Endothelial cell of umbilical vein (primary cell): Measurements from ENCODE around the gene NKD2. TPM values are rescaled to one million over a fixed set of nuclear protein-coding genes. Genes with fewer than 3 reads are reported as not detected.

Experiments
- BruUV-seq: library from RNA; stranded (reverse); fragments of 400-500 nt; replicated peaks from 2 replicates; lab custom pipeline; 2021; lab: Mats Ljungman, UMichigan
- CTCF ChIA-PET: fragments of 300-600, 350-600 bp; sonication (Branson Sonifier 250); formaldehyde crosslinking; loops from one replicate; lab custom pipeline; 2021; ENCODE audit warnings: antibody characterized with exemption, inconsistent platforms; lab: Charles Lee
- POLR2A ChIA-PET: fragments of 300-600, 350-600 bp; sonication (Branson Sonifier 250); formaldehyde crosslinking; loops from one replicate; lab custom pipeline; 2021; ENCODE audit warnings: antibody characterized with exemption, inconsistent platforms; lab: Charles Lee
- DNase-seq: peaks from one replicate; pipeline ENCODE4 v3.0.0-alpha.2; 2011; ENCODE audit warnings: low read depth, low spot score
- FAIRE-seq: peaks from 2 replicates; lab custom pipeline; 2011; peaks lifted over from hg19 to GRCh38; lab: Jason Lieb, UNC
- H2AFZ ChIP-seq: 2 replicates; pipeline ENCODE4 v1.6.0; 2012; ENCODE audit warnings: low read depth, low read length, control low read depth, inconsistent platforms
- H3K27ac ChIP-seq: 2 replicates; pipeline ENCODE4 v1.5.1; 2011; ENCODE audit warnings: low read depth, mild to moderate bottlenecking, control low read depth, low read length, moderate library complexity; ENCODE audit not compliant: insufficient read depth
- H3K27me3 ChIP-seq, 2 experiments: 2 replicates each; pipeline versions ENCODE4 v1.6.0 to v1.6.1; 2011; ENCODE audit warnings: low read length in 2 of 2, mixed read lengths in 1 of 2; ENCODE audit not compliant: control insufficient read depth in 2 of 2, insufficient read depth in 2 of 2
- H3K36me3 ChIP-seq, 2 experiments: 2 replicates in 1 of 2; 3 replicates in 1 of 2; pipeline ENCODE4 v1.5.1; 2011; ENCODE audit warnings: low read length in 2 of 2, mild to moderate bottlenecking in 1 of 2, moderate library complexity in 1 of 2; ENCODE audit not compliant: control insufficient read depth in 2 of 2, insufficient read depth in 2 of 2; ENCODE audit errors: extremely low read depth in 1 of 2
- H3K4me1 ChIP-seq: 3 replicates; pipeline ENCODE4 v1.5.1; 2011; ENCODE audit warnings: mild to moderate bottlenecking, low read length; ENCODE audit not compliant: control insufficient read depth, insufficient read depth; ENCODE audit errors: extremely low read depth
- H3K4me2 ChIP-seq: 2 replicates; pipeline ENCODE4 v1.6.1; 2011; ENCODE audit warnings: low read length, control low read depth, mixed read lengths; ENCODE audit not compliant: insufficient read depth
- H3K4me3 ChIP-seq, 3 experiments: fragments of 200-600 bp in 1 of 3; sonication (generic), shearing (Covaris generic) in 1 of 3; replicated peaks in 1 of 3; 2 replicates each; pipeline ENCODE4 v1.5.1; 2011 to 2016; ENCODE audit warnings: control low read depth in 3 of 3, low read length in 3 of 3, mild to moderate bottlenecking in 2 of 3, inconsistent platforms in 1 of 3, low read depth in 1 of 3, moderate library complexity in 1 of 3; ENCODE audit not compliant: insufficient read depth in 1 of 3
- H3K79me2 ChIP-seq: 2 replicates; pipeline ENCODE4 v1.6.0; 2012; ENCODE audit warnings: low read length, inconsistent platforms; ENCODE audit not compliant: control insufficient read depth, insufficient read depth
- H3K9ac ChIP-seq: replicated peaks from 2 replicates; pipeline ENCODE3; 2011; ENCODE audit warnings: low read length, control low read depth; ENCODE audit not compliant: insufficient read depth; ENCODE audit errors: extremely low read depth
- H3K9me1 ChIP-seq: replicated peaks from 3 replicates; pipeline ENCODE4 v1.6.0; 2011; ENCODE audit warnings: mild to moderate bottlenecking, low read length; ENCODE audit not compliant: control insufficient read depth, insufficient read depth; ENCODE audit errors: extremely low read depth
- H3K9me3 ChIP-seq: replicated peaks from 2 replicates; pipeline ENCODE4 v1.5.1; 2012; ENCODE audit warnings: low read length, inconsistent platforms; ENCODE audit not compliant: control insufficient read depth, insufficient read depth
- H4K20me1 ChIP-seq: replicated peaks from 2 replicates; pipeline ENCODE3; 2011; ENCODE audit warnings: mild to moderate bottlenecking, low read length; ENCODE audit not compliant: control insufficient read depth, insufficient read depth; ENCODE audit errors: extremely low read depth
- EZH2 ChIP-seq: IDR thresholded peaks from 2 replicates; pipeline ENCODE4 v1.6.1; 2012; ENCODE audit warnings: borderline replicate concordance, low read depth, mild to moderate bottlenecking, moderate library complexity, low read length, inconsistent platforms; ENCODE audit not compliant: severe bottlenecking
- FOS ChIP-seq: IDR thresholded peaks from 2 replicates; pipeline ENCODE4 v1.6.1; 2011; ENCODE audit warnings: mild to moderate bottlenecking, low read length, moderate library complexity, borderline replicate concordance; ENCODE audit not compliant: insufficient read depth
- GATA2 ChIP-seq: IDR thresholded peaks from 2 replicates; pipeline ENCODE4 v1.7.0; 2011; ENCODE audit warnings: low read depth, mild to moderate bottlenecking, moderate library complexity, mixed read lengths, low read length; ENCODE audit not compliant: insufficient read length, insufficient read depth
- JUN ChIP-seq: IDR thresholded peaks from 2 replicates; pipeline ENCODE4 v1.6.1; 2011; ENCODE audit warnings: borderline replicate concordance, low read depth; ENCODE audit not compliant: insufficient read length, insufficient read depth
- MAX ChIP-seq: IDR thresholded peaks from 2 replicates; pipeline ENCODE4 v1.6.1; 2011; ENCODE audit not compliant: insufficient read depth, insufficient read length
- MYC ChIP-seq: IDR thresholded peaks from one replicate; pipeline ENCODE4 v1.6.1; 2011; ENCODE audit warnings: mild to moderate bottlenecking, low read depth, low read length
- POLR2A ChIP-seq: IDR thresholded peaks from 2 replicates; pipeline ENCODE4 v1.6.1; 2012; ENCODE audit warnings: low read depth, mild to moderate bottlenecking, control low read depth, low read length
- POLR2AphosphoS5 ChIP-seq: IDR thresholded peaks from 2 replicates; pipeline ENCODE4 v1.6.1; 2012; ENCODE audit warnings: low read depth, mild to moderate bottlenecking, control low read depth, low read length, moderate library complexity; ENCODE audit not compliant: insufficient read depth
- dilution Hi-C: fragments of 300-500 bp; cut with MboI; formaldehyde crosslinking; loops from one replicate; pipeline ENCODE4 v1.15.0; 2019; ENCODE audit warnings: low sequenced_read_pairs; ENCODE audit not compliant: extremely low pct_ligation_motif_present
- intact Hi-C: fragments of 100-400 bp; cut with micrococcal nuclease; formaldehyde crosslinking; loops from one replicate; pipeline ENCODE4 v1.10.0; 2022
- polyA plus RNA-seq, 4 experiments: library from polyadenylated mRNA; depleted of rRNA in 3 of 4; stranded (reverse) in 3 of 4; unstranded in 1 of 4; fragments of >200 nt; gene quantifications; 2 replicates each; pipeline versions ENCODE4 v1.2.1 to v1.2.3, GENCODE V29; 2011 to 2012; ENCODE audit warnings: missing spikeins in 1 of 4
- total RNA-seq: library from RNA; stranded (reverse); gene quantifications from 2 replicates; pipeline ENCODE4 v1.2.3, GENCODE V29; 2021
- TF ChIP-seq, protein P1 (sequence below), 2 donors: IDR thresholded peaks; 1 replicate in 1 of 2; 2 replicates in 1 of 2; pipeline ENCODE4 v1.5.1; 2011; ENCODE audit warnings: low read length in 2 of 2, mild to moderate bottlenecking in 2 of 2, moderate library complexity in 2 of 2, control low read depth in 1 of 2, inconsistent platforms in 1 of 2, low read depth in 1 of 2; ENCODE audit not compliant: insufficient read depth in 1 of 2; ENCODE audit errors: extremely low read depth in 1 of 2

Gene NKD2
- total and polyA plus RNA-seq, 2 donors (not counting 3 experiments of a cell fraction or from before 2014, with no cell fraction given): 0.08 TPM; not detected in 1

DNA sequence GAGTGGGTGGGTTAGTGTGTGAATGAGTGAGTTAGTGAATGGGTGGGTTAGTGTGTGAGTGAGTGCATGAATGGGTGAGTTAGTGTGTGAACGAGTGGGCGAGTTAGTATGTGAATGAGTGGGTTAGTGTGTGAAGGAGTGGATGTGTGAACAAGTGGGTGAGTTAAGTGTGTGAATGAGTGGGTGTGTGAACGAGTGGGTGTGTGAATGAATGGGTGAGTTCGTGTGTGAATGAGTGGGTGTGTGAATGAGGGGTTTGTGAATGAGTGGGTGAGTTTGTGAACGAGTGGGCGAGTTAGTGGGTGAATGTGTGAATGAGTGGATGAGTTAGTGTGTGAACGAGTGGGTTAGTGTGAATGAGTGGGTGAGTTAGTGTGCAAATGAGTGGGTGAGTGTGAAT is 34.0 kb downstream of the NKD2 start:
- intact Hi-C loops: no loop called here
- no peaks in the 10 kb centered on the region for H3K4me1 ChIP-seq
- FAIRE-seq: no peak
- BruUV-seq: no TSS peak
- H3K9me3 ChIP-seq: no peaks in the 10 kb centered on the region
- H3K4me3 ChIP-seq: no peak overlapping the region
- H3K36me3 ChIP-seq: no peaks in the 10 kb centered on the region
- ChIA-PET CTCF (no interaction called here), POLR2A (no interaction called here)
- H3K27ac ChIP-seq: no peak overlapping the region
- no peak overlapping the region for H3K9ac ChIP-seq
- H4K20me1 ChIP-seq: no peaks in the 10 kb centered on the region
- TF ChIP-seq GATA2: no peak
- no peak for TF ChIP-seq POLR2AphosphoS5
- TF ChIP-seq FOS: no peak
- no peak for TF ChIP-seq MAX
- no peak for TF ChIP-seq JUN
- TF ChIP-seq POLR2A: no peak
- TF ChIP-seq, protein P1, sequence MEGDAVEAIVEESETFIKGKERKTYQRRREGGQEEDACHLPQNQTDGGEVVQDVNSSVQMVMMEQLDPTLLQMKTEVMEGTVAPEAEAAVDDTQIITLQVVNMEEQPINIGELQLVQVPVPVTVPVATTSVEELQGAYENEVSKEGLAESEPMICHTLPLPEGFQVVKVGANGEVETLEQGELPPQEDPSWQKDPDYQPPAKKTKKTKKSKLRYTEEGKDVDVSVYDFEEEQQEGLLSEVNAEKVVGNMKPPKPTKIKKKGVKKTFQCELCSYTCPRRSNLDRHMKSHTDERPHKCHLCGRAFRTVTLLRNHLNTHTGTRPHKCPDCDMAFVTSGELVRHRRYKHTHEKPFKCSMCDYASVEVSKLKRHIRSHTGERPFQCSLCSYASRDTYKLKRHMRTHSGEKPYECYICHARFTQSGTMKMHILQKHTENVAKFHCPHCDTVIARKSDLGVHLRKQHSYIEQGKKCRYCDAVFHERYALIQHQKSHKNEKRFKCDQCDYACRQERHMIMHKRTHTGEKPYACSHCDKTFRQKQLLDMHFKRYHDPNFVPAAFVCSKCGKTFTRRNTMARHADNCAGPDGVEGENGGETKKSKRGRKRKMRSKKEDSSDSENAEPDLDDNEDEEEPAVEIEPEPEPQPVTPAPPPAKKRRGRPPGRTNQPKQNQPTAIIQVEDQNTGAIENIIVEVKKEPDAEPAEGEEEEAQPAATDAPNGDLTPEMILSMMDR (IDR thresholded peaks at IDR 0.05; ENCODE audit: extremely low read depth in 1 of 2, insufficient read depth in 1 of 2, low read depth in 1 of 2, low read length in 2 of 2): no peak
- no peak for TF ChIP-seq EZH2
- no peak for TF ChIP-seq MYC
- no peak overlapping the region for H3K4me2 ChIP-seq
- dilution Hi-C loops: no loop called here
- H3K9me1 ChIP-seq: no peaks in the 10 kb centered on the region
- H3K27me3 ChIP-seq: no peaks in the 10 kb centered on the region
- H2AFZ ChIP-seq: no peak overlapping the region
- no peak for DNase-seq
- H3K79me2 ChIP-seq: no peaks in the 10 kb centered on the region
